ENCODE results near the gene TSG101.

DNA sequence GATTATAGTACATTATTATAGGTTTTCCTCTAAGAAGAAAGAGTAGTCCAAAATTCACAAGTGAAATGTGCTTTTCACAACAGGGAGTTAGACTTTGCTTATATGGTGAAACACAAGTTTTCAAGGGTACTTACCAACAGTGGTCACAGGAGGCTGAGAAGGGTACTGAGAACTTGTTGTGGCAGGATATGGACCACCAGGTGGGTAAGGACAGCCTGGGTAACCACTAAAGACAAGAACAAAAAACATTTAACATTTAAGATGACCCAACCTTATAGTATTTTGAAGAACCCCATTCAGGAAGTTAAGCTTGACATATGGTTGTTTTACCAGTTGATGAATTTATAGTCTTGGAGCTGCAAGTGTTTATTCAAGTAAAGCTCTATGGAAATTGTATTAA, 24.4 kb downstream of the TSG101 start:
- TF ChIP-seq, protein P1, sequence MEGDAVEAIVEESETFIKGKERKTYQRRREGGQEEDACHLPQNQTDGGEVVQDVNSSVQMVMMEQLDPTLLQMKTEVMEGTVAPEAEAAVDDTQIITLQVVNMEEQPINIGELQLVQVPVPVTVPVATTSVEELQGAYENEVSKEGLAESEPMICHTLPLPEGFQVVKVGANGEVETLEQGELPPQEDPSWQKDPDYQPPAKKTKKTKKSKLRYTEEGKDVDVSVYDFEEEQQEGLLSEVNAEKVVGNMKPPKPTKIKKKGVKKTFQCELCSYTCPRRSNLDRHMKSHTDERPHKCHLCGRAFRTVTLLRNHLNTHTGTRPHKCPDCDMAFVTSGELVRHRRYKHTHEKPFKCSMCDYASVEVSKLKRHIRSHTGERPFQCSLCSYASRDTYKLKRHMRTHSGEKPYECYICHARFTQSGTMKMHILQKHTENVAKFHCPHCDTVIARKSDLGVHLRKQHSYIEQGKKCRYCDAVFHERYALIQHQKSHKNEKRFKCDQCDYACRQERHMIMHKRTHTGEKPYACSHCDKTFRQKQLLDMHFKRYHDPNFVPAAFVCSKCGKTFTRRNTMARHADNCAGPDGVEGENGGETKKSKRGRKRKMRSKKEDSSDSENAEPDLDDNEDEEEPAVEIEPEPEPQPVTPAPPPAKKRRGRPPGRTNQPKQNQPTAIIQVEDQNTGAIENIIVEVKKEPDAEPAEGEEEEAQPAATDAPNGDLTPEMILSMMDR (IDR thresholded peaks at IDR 0.05; ENCODE audit: low read length), result no peak
- TF ChIP-seq EZH2 (IDR thresholded peaks at IDR 0.05; ENCODE audit: borderline replicate concordance, low read length), result no peak

Data from OCI-LY1 (cell line).